ENCODE data around the gene VKORC1. TPM values are rescaled to one million over a fixed set of nuclear protein-coding genes. Genes with fewer than 3 reads are reported as not detected.

Gene VKORC1
- total RNA-seq, 4 donors from 2014 or later, result 20.6 to 207 (median 102) TPM

- peak; percentile 98 to 100 (median 99) for DNase-seq
- peak within 1 kb of the TSS; percentile 89 to 96 (median 95) for H3K27ac ChIP-seq
- peak within 1 kb of the TSS; percentile 76 to 96 (median 93) for H3K4me3 ChIP-seq
- H3K36me3 ChIP-seq, result peaks cover 0 to 32% (median 0%) of the 10 kb centered on the region in 3 donors
- no peaks in the 10 kb centered on the region for H3K9me3 ChIP-seq
- peaks cover 4 to 30% (median 6%) of the 10 kb centered on the region in 4 donors for H3K4me1 ChIP-seq
- H3K27me3 ChIP-seq, result no peaks in the 10 kb centered on the region
- peak; percentile 45 to 82 for TF ChIP-seq POLR2A (IDR thresholded peaks at IDR 0.05)
- TF ChIP-seq, protein P1, sequence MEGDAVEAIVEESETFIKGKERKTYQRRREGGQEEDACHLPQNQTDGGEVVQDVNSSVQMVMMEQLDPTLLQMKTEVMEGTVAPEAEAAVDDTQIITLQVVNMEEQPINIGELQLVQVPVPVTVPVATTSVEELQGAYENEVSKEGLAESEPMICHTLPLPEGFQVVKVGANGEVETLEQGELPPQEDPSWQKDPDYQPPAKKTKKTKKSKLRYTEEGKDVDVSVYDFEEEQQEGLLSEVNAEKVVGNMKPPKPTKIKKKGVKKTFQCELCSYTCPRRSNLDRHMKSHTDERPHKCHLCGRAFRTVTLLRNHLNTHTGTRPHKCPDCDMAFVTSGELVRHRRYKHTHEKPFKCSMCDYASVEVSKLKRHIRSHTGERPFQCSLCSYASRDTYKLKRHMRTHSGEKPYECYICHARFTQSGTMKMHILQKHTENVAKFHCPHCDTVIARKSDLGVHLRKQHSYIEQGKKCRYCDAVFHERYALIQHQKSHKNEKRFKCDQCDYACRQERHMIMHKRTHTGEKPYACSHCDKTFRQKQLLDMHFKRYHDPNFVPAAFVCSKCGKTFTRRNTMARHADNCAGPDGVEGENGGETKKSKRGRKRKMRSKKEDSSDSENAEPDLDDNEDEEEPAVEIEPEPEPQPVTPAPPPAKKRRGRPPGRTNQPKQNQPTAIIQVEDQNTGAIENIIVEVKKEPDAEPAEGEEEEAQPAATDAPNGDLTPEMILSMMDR (IDR thresholded peaks at IDR 0.05), result peak in 1 of 6 experiments; percentile 12
Observed at GRCh38 chr16:31073970-31074813, 20.4 kb downstream of the VKORC1 start, which contains the start of the genes ZNF646 and ZNF668. Gene ZNF646 (plus strand): TSS chr16:31074422. CDS start chr16:31076325, 1,903 bp downstream. Gene ZNF668 (minus strand): TSS chr16:31074240. CDS start chr16:31064459, 9,781 bp downstream.

DNA sequence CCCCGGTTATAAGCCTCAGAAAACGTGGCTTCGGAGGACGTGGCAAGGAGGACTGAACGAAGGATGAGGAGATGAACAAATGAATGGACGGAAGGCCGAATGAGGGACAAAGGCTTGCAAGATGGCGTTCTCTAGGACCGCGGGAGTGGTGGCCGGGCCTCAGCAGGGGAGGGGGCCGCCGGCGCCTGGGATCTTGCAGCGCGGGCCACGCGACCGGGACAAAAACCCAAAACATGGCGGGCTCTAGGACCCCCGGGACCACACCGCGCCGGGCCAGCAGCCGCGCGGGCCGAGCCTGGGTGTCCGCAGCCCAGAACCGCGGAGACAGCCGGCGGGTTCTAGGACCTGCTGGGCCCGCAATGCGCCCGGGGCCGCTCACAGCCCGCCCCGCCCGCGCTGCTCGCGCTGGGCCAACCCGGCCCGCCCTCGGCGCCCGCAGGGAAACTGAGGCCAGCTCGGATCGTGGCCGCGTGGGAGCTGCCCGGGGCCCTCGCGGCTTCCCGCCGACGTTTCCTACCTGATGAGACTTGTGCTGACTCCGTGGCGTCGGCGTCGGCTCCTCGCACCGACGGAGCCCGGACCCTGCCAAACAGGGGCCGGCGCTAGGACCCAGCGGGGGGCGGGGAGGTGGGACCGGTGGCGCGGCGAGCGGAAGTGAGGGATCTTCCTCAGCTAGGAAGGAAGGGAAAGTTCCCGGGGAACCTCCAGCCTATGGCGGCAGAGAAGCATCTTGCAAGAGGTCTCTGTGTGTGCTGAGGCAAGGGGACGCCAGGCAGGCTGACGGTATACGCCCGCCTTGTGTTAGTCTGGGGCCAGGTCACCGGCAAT, 21.2 kb downstream of the VKORC1 start:
- Histone ChIP-seq H3K9me3 (no peaks in the 10 kb centered on the region), H3K4me1 (peaks cover 4 to 30% (median 6%) of the 10 kb centered on the region in 4 donors), H3K36me3 (peaks cover 0 to 23% (median 0%) of the 10 kb centered on the region in 3 donors), H3K4me3 (peak overlapping the region; percentile 76 to 96 (median 93)), H3K27me3 (no peaks in the 10 kb centered on the region), H3K27ac (peak overlapping the region; percentile 89 to 96 (median 95))
- peak in 1 of 2 donors; percentile 7 for TF ChIP-seq POLR2A (IDR thresholded peaks at IDR 0.05)
- TF ChIP-seq, protein P1 (IDR thresholded peaks at IDR 0.05), result peak in 1 of 6 experiments; percentile 8
- DNase-seq, result peak; percentile 92 to 97 (median 94)

- Histone ChIP-seq H3K9me3 (no peaks in the 10 kb centered on the region), H3K27me3 (no peaks in the 10 kb centered on the region), H3K36me3 (peaks cover 0 to 16% (median 0%) of the 10 kb centered on the region in 3 donors), H3K27ac (peak overlapping the region; percentile 89 to 96 (median 95)), H3K4me1 (peaks cover 4 to 30% (median 6%) of the 10 kb centered on the region in 4 donors), H3K4me3 (peak overlapping the region; percentile 76 to 96 (median 93))
- TF ChIP-seq, protein P1 (IDR thresholded peaks at IDR 0.05), result peak in 1 of 6 experiments; percentile 4
- no peak for TF ChIP-seq POLR2A (IDR thresholded peaks at IDR 0.05)
- DNase-seq, result peak; percentile 33 to 67 (median 49)
Observed at GRCh38 chr16:31072540-31073141, 22.0 kb downstream of the VKORC1 start.

- no peaks in the 10 kb centered on the region for H3K9me3 ChIP-seq
- H3K27me3 ChIP-seq, result no peaks in the 10 kb centered on the region
- peaks cover 0 to 8% (median 0%) of the 10 kb centered on the region in 3 donors for H3K36me3 ChIP-seq
- no peak for DNase-seq
- peak overlapping the region in 1 of 4 donors; percentile 95 for H3K27ac ChIP-seq
- TF ChIP-seq, protein P1 (IDR thresholded peaks at IDR 0.05), result no peak
- no peak for TF ChIP-seq POLR2A (IDR thresholded peaks at IDR 0.05)
- H3K4me1 ChIP-seq, result peaks cover 4 to 30% (median 6%) of the 10 kb centered on the region in 4 donors
- peak overlapping the region in 2 of 4 donors; percentile 92 to 94 for H3K4me3 ChIP-seq
Observed at GRCh38 chr16:31071861-31072260, 22.7 kb downstream of the VKORC1 start.

GRCh38 chr16:31067342-31067741, 27.3 kb downstream of the VKORC1 start:
- Histone ChIP-seq H3K36me3 (peaks cover 0 to 11% (median 0%) of the 10 kb centered on the region in 3 donors), H3K4me1 (peaks cover 0 to 20% (median 4%) of the 10 kb centered on the region in 4 donors), H3K9me3 (no peaks in the 10 kb centered on the region), H3K27ac (no peak overlapping the region), H3K4me3 (no peak overlapping the region), H3K27me3 (no peaks in the 10 kb centered on the region)
- TF ChIP-seq, protein P1 (IDR thresholded peaks at IDR 0.05), result no peak
- no peak for TF ChIP-seq POLR2A (IDR thresholded peaks at IDR 0.05)
- no peak for DNase-seq

All from Peyer's patch (tissue), 4 donors.